Measurements from ENCODE around the gene ASF1B.
A peak's percentile ranks its signal among the peaks of the same experiment; 100 is the strongest.

The ASF1B gene

DNA sequence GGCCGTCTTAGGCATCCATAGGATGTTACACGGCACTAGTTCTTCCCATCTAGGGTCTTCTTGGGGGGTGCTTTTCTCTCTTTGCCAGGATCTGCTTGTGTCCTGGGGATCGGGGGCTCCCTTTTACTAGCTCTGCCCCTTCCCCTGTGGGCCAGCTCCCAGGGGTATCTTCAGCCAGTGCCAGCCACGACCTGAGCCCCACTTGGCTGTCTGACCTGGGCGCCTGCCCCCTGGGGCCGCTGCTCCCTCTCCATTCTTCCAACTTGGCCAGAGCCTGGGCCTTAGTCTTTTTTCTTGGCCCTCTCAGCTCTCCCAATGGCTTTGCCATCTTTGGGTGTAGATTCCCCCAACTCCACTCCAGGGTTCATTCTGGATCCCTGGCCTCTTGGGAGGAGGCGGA is 21.9 kb downstream of the ASF1B start:
- no peak overlapping the region for H3K4me3 ChIP-seq (ENCODE audit: low read length)
- TF ChIP-seq, protein P1, sequence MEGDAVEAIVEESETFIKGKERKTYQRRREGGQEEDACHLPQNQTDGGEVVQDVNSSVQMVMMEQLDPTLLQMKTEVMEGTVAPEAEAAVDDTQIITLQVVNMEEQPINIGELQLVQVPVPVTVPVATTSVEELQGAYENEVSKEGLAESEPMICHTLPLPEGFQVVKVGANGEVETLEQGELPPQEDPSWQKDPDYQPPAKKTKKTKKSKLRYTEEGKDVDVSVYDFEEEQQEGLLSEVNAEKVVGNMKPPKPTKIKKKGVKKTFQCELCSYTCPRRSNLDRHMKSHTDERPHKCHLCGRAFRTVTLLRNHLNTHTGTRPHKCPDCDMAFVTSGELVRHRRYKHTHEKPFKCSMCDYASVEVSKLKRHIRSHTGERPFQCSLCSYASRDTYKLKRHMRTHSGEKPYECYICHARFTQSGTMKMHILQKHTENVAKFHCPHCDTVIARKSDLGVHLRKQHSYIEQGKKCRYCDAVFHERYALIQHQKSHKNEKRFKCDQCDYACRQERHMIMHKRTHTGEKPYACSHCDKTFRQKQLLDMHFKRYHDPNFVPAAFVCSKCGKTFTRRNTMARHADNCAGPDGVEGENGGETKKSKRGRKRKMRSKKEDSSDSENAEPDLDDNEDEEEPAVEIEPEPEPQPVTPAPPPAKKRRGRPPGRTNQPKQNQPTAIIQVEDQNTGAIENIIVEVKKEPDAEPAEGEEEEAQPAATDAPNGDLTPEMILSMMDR (conservative IDR thresholded peaks at IDR 0.05; ENCODE audit: low read depth, low read length), result no peak
- DNase-seq (ENCODE audit: low read depth), result no peak

GRCh38 chr19:14113762-14114414 is 22.5 kb downstream of the ASF1B start:
- DNase-seq (ENCODE audit: low read depth), result no peak
- no peak overlapping the region for H3K4me3 ChIP-seq (ENCODE audit: low read length)

GRCh38 chr19:14112809-14113385 is 23.5 kb downstream of the ASF1B start:
- TF ChIP-seq, protein P1 (conservative IDR thresholded peaks at IDR 0.05; ENCODE audit: low read depth, low read length), result no peak
- no peak overlapping the region for H3K4me3 ChIP-seq (ENCODE audit: low read length)
- DNase-seq (ENCODE audit: low read depth), result no peak

More at GRCh38 chr19:14113762-14114414, 22.5 kb downstream of the ASF1B start:
- TF ChIP-seq, protein P1 (conservative IDR thresholded peaks at IDR 0.05; ENCODE audit: low read depth, low read length), result peak; percentile 33

DNA sequence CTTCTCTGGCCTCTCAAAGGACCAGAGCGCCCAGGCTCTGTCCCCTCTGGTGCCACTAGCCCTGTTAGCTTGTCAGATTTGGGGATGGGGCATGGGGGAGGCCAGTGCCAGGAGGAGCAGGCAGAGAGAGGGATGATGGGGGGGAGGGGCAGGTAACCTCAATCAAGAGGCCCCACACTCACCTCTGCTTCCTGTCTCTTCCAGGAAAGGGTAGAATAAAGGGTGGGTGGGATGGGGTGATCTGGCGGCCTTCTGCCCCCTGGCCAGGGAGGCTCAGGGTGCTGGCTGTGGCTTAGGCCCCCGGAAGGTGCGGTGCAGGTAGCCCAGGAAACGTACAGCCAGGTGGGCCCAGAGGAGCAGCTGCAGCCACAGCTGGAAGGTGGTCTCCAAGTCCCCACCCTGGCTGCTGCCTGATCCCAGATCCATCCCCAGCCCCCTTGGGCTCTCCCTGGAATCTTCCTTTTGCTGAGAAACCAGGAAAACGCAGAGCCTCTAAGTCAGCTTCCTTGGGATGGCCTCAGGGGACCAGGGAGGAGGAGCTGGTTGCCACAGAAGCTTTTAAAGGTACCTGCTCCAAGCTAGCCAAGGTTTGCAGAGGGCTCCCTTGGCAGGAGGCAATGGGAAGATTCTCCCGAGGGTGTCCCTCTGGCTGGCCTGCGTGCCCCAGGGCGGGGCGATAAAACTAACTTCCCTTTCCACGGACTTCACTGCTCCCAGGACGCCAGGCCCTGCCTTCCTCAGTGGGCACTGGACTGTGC is 24.2 kb downstream of the ASF1B start:
- no peak for DNase-seq (ENCODE audit: low read depth)
- TF ChIP-seq, protein P1 (conservative IDR thresholded peaks at IDR 0.05; ENCODE audit: low read depth, low read length), result no peak
- H3K4me3 ChIP-seq (ENCODE audit: low read length), result no peak overlapping the region

GRCh38 chr19:14111486-14111885 is 24.9 kb downstream of the ASF1B start:
- no peak overlapping the region for H3K4me3 ChIP-seq (ENCODE audit: low read length)
- TF ChIP-seq, protein P1 (conservative IDR thresholded peaks at IDR 0.05; ENCODE audit: low read depth, low read length), result no peak

GRCh38 chr19:14110650-14111049 is 25.7 kb downstream of the ASF1B start:
- no peak for DNase-seq (ENCODE audit: low read depth)
- TF ChIP-seq, protein P1 (conservative IDR thresholded peaks at IDR 0.05; ENCODE audit: low read depth, low read length), result no peak
- H3K4me3 ChIP-seq (ENCODE audit: low read length), result no peak overlapping the region

More at GRCh38 chr19:14111486-14111885, 24.9 kb downstream of the ASF1B start:
- no peak for DNase-seq (ENCODE audit: low read depth)

Measured in retinal pigment epithelial cell (primary cell).